Measurements from ENCODE around the gene OSBPL7.

GRCh38 chr17:47841488-47842291, 20.1 kb upstream of the OSBPL7 start:
- TF ChIP-seq POLR2AphosphoS5 (IDR thresholded peaks at IDR 0.05; ENCODE audit: low read depth, low read length) (no peak), POLR2A (IDR thresholded peaks at IDR 0.05; ENCODE audit: low read depth, low read length) (no peak)
